ENCODE measurements around the gene LMO7. TPM values are rescaled to one million over a fixed set of nuclear protein-coding genes. Genes with fewer than 3 reads are reported as not detected.

LMO7 gene
- total RNA-seq, 1 donor from 2014 or later = 6.8 TPM

DNA sequence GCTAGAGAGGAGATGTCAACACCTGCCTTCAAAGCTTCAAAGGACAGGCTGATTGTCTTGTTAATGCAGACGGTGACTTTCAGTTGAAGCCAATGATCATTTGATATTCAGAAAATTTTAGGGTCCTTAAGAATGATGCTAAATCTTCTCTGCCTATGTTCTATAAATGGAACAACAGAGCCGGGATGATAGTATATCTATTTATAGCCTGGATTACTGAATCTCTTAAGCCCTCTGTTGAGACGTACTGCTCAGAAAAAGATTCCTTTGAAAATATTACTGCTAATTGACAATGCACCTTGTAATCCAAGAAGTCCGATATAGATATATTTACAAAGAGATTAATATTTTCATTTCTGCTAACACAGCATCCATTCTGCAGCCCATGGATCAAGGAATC, 35.8 kb upstream of the LMO7 start:
- Histone ChIP-seq H3K4me2 (no peak overlapping the region), H3K4me3 (no peak overlapping the region), H3K36me3 (peaks cover 3% of the 10 kb centered on the region), H3K27me3 (no peaks in the 10 kb centered on the region), H3K27ac (no peak overlapping the region), H3K4me1 (no peaks in the 10 kb centered on the region), H4K20me1 (ENCODE audit: low read depth) (no peaks in the 10 kb centered on the region), H3K79me2 (ENCODE audit: low read depth) (no peaks in the 10 kb centered on the region), H3K9me3 (ENCODE audit: low read depth) (no peaks in the 10 kb centered on the region), H2AFZ (replicated peaks) (no peak overlapping the region), H3K9ac (no peak overlapping the region), H3F3A (ENCODE audit: low read depth) (no peaks in the 10 kb centered on the region)
- Mint-ChIP-seq H3K27me3 (ENCODE audit: insufficient read depth, low read depth) (no peaks in the 10 kb centered on the region), H3K36me3 (peaks cover 6% of the 10 kb centered on the region), H3K4me3 (no peak overlapping the region), H3K9me3 (no peaks in the 10 kb centered on the region), H3K4me1 (no peaks in the 10 kb centered on the region), H3K27ac (no peak overlapping the region)
- TF ChIP-seq, protein P1, sequence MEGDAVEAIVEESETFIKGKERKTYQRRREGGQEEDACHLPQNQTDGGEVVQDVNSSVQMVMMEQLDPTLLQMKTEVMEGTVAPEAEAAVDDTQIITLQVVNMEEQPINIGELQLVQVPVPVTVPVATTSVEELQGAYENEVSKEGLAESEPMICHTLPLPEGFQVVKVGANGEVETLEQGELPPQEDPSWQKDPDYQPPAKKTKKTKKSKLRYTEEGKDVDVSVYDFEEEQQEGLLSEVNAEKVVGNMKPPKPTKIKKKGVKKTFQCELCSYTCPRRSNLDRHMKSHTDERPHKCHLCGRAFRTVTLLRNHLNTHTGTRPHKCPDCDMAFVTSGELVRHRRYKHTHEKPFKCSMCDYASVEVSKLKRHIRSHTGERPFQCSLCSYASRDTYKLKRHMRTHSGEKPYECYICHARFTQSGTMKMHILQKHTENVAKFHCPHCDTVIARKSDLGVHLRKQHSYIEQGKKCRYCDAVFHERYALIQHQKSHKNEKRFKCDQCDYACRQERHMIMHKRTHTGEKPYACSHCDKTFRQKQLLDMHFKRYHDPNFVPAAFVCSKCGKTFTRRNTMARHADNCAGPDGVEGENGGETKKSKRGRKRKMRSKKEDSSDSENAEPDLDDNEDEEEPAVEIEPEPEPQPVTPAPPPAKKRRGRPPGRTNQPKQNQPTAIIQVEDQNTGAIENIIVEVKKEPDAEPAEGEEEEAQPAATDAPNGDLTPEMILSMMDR (IDR thresholded peaks at IDR 0.05) = no peak
- no peak for TF ChIP-seq EZH2 (IDR thresholded peaks at IDR 0.05)
- no peak for TF ChIP-seq EZH2phosphoT487 (IDR thresholded peaks at IDR 0.05)
- DNase-seq (ENCODE audit: low spot score) = no peak

DNA sequence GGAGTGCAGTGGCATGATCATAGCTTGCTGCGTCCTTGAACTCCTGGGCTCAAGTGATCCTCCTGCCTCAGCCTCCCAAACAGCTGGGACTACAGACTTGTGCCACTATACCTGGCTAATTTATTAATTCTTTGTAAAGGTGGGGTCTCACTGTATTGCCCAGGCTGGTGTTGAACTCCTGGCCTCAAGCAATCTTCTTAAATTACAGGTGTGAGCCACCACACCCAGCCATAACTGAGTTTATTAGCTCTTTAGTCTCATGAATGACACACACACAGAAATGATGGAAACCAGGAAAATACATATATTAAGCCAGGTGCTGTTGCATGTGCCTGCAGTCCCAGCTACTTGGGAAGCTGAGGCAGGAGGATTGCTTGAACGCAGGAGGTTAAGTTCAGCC, 33.1 kb upstream of the LMO7 start:
- Histone ChIP-seq H2AFZ (replicated peaks) (no peak overlapping the region), H3F3A (ENCODE audit: low read depth) (no peaks in the 10 kb centered on the region), H3K4me3 (no peak overlapping the region), H3K79me2 (ENCODE audit: low read depth) (no peaks in the 10 kb centered on the region), H3K36me3 (peaks cover 3% of the 10 kb centered on the region), H3K4me2 (no peak overlapping the region), H3K4me1 (no peaks in the 10 kb centered on the region), H3K9me3 (ENCODE audit: low read depth) (no peaks in the 10 kb centered on the region), H4K20me1 (ENCODE audit: low read depth) (no peaks in the 10 kb centered on the region), H3K27me3 (no peaks in the 10 kb centered on the region), H3K27ac (no peak overlapping the region), H3K9ac (no peak overlapping the region)
- Mint-ChIP-seq H3K4me1 (no peaks in the 10 kb centered on the region), H3K27me3 (ENCODE audit: insufficient read depth, low read depth) (peaks cover 3% of the 10 kb centered on the region), H3K9me3 (no peaks in the 10 kb centered on the region), H3K36me3 (peaks cover 3% of the 10 kb centered on the region), H3K27ac (no peak overlapping the region), H3K4me3 (no peak overlapping the region)
- DNase-seq (ENCODE audit: low spot score) = no peak
- TF ChIP-seq, protein P1 (IDR thresholded peaks at IDR 0.05) = no peak
- TF ChIP-seq EZH2 (IDR thresholded peaks at IDR 0.05) (no peak), EZH2phosphoT487 (IDR thresholded peaks at IDR 0.05) (no peak)

DNA sequence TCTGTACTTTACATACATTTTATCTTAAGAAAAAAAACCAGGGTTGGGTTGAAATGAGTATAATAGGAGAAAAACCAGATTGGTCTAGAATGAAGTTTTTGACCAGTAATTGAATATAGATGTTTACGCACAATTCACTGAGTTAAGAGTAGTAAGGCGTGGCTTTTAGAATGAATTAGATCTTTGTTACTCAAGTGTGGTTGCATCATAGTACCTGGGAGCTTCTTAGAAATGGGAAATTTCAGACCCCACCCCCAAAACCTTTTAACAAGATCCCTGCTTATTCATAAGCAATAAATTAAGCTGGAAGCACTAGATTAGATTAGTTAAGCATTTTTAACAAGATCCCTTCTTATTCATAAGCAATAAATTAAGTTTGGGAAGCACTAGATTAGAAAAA, 28.7 kb upstream of the LMO7 start:
- TF ChIP-seq EZH2 (IDR thresholded peaks at IDR 0.05) (no peak), EZH2phosphoT487 (IDR thresholded peaks at IDR 0.05) (no peak)
- TF ChIP-seq, protein P1 (IDR thresholded peaks at IDR 0.05) = no peak

More for the DNA sequence above, 28.7 kb upstream of the LMO7 start:
- no peaks in the 10 kb centered on the region for H3K4me1 ChIP-seq
- no peak overlapping the region for H3K4me3 ChIP-seq
- H4K20me1 ChIP-seq (ENCODE audit: low read depth) = no peaks in the 10 kb centered on the region
- no peak overlapping the region for H3K4me2 ChIP-seq
- H3K27me3 ChIP-seq = no peaks in the 10 kb centered on the region
- H3K36me3 ChIP-seq = peaks cover 3% of the 10 kb centered on the region
- H3K4me1 Mint-ChIP-seq = no peaks in the 10 kb centered on the region
- H3K9me3 Mint-ChIP-seq = no peaks in the 10 kb centered on the region
- no peak for DNase-seq (ENCODE audit: low spot score)
- no peak overlapping the region for H3K9ac ChIP-seq
- no peak overlapping the region for H3K4me3 Mint-ChIP-seq
- H3K79me2 ChIP-seq (ENCODE audit: low read depth) = no peaks in the 10 kb centered on the region
- peaks cover 3% of the 10 kb centered on the region for H3K27me3 Mint-ChIP-seq (ENCODE audit: insufficient read depth, low read depth)
- no peak overlapping the region for H3K27ac ChIP-seq
- H2AFZ ChIP-seq (replicated peaks) = no peak overlapping the region
- no peaks in the 10 kb centered on the region for H3F3A ChIP-seq (ENCODE audit: low read depth)
- H3K9me3 ChIP-seq (ENCODE audit: low read depth) = no peaks in the 10 kb centered on the region
- no peaks in the 10 kb centered on the region for H3K36me3 Mint-ChIP-seq
- no peak overlapping the region for H3K27ac Mint-ChIP-seq
